Endodermal cell (in vitro differentiated cells): ENCODE results near the gene ILF3. TPM values are rescaled to one million over a fixed set of nuclear protein-coding genes. Genes with fewer than 3 reads are reported as not detected.
A peak's percentile ranks its signal among the peaks of the same experiment; 100 is the strongest.

Source experiments
- DNase-seq: peaks from one replicate; pipeline ENCODE4 v3.0.0-alpha.2; 2017
- H3K27ac ChIP-seq: 2 replicates; pipeline ENCODE4 v1.5.1; 2013; ENCODE audit warnings: mild to moderate bottlenecking, low read depth, low read length, moderate library complexity
- H3K27me3 ChIP-seq: 2 replicates; pipeline ENCODE4 v1.6.1; 2013; ENCODE audit warnings: mild to moderate bottlenecking, low read length, moderate library complexity; ENCODE audit not compliant: insufficient read depth, control insufficient read depth, poor library complexity, severe bottlenecking
- H3K36me3 ChIP-seq: 2 replicates; pipeline ENCODE4 v1.7.0; 2013; ENCODE audit warnings: mild to moderate bottlenecking, low read length, moderate library complexity; ENCODE audit not compliant: control insufficient read depth, insufficient read depth
- H3K4me1 ChIP-seq: one replicate; pipeline ENCODE4 v1.7.0; 2013; ENCODE audit warnings: low read length; ENCODE audit not compliant: control insufficient read depth, insufficient read depth
- H3K4me3 ChIP-seq: 2 replicates; pipeline ENCODE4 v1.5.1; 2013; ENCODE audit warnings: mild to moderate bottlenecking, low read length, moderate library complexity
- H3K9ac ChIP-seq: 2 replicates; pipeline ENCODE4 v1.6.1; 2013; ENCODE audit warnings: mild to moderate bottlenecking, low read length, moderate library complexity; ENCODE audit not compliant: poor library complexity, severe bottlenecking; ENCODE audit errors: extremely low read depth
- H3K9me3 ChIP-seq: 2 replicates; pipeline ENCODE4 v1.6.1; 2013; ENCODE audit warnings: mild to moderate bottlenecking, low read length, moderate library complexity; ENCODE audit not compliant: control insufficient read depth
- H3K27ac Mint-ChIP-seq: 2 replicates; pipeline ENCODE4 v1.8.0; 2020; ENCODE audit warnings: mixed read lengths
- H3K27me3 Mint-ChIP-seq: 2 replicates; pipeline ENCODE4 v1.8.0; 2021; ENCODE audit warnings: mild to moderate bottlenecking, mixed read lengths; ENCODE audit not compliant: insufficient read depth
- H3K36me3 Mint-ChIP-seq: 2 replicates; pipeline ENCODE4 v1.8.0; 2020; ENCODE audit warnings: low read depth, mixed read lengths
- H3K4me1 Mint-ChIP-seq: 2 replicates; pipeline ENCODE4 v1.8.0; 2020; ENCODE audit warnings: mixed read lengths
- H3K4me3 Mint-ChIP-seq: 2 replicates; pipeline ENCODE4 v1.8.0; 2020; ENCODE audit warnings: mild to moderate bottlenecking, moderate library complexity, mixed read lengths
- H3K9me3 Mint-ChIP-seq: 2 replicates; pipeline ENCODE4 v1.8.0; 2020; ENCODE audit warnings: mild to moderate bottlenecking, mixed read lengths
- CTCF ChIP-seq: fragments of 200-600 bp; sonication (generic); conservative IDR thresholded peaks from 2 replicates; pipeline ENCODE4 v1.5.0; 2021; ENCODE audit warnings: antibody characterized with exemption, mild to moderate bottlenecking
- WGBS, 2 experiments: methylation state at CpG; one replicate each; pipeline versions ENCODE4 v1.1.5 to v1.1.7; 2013; ENCODE audit warnings: missing lambda C conversion rate in 2 of 2, mixed read lengths in 1 of 2; ENCODE audit not compliant: insufficient coverage in 1 of 2, insufficient read length in 1 of 2; 5-methylcytosine and 5-hydroxymethylcytosine counted together
- total RNA-seq, 2 donors: library from RNA; stranded (reverse); fragmentation: NEBNext Ultra II Directional in 1 of 2; extraction: Animal tissue kit (Norgen Biotek cat#: 25700) in 1 of 2; gene quantifications; 2 replicates in 1 of 2; 3 replicates in 1 of 2; pipeline ENCODE4 v1.2.1, GENCODE V29; 2021

ILF3 gene
- total RNA-seq, 2 donors from 2014 or later, result 625 to 629 TPM

GRCh38 chr19:10724573-10725071 is 70.5 kb downstream of the ILF3 start:
- peaks cover 3% of the 10 kb centered on the region for H3K4me1 Mint-ChIP-seq
- WGBS, 2 experiments, result 90 to 95% methylated on average over 10 to 12 of the region's 12 CpGs
- no peak overlapping the region for H3K9ac ChIP-seq
- H3K9me3 ChIP-seq, result no peaks in the 10 kb centered on the region
- no peak overlapping the region for H3K4me3 Mint-ChIP-seq
- H3K9me3 Mint-ChIP-seq, result no peaks in the 10 kb centered on the region
- peaks cover under 1% of the 10 kb centered on the region for H3K4me1 ChIP-seq
- peak overlapping the region; percentile 74 for H3K27ac Mint-ChIP-seq
- no peak for TF ChIP-seq CTCF
- no peak overlapping the region for H3K27ac ChIP-seq
- H3K27me3 Mint-ChIP-seq, result no peaks in the 10 kb centered on the region
- DNase-seq, result no peak
- peaks cover 28% of the 10 kb centered on the region for H3K36me3 Mint-ChIP-seq
- no peak overlapping the region for H3K4me3 ChIP-seq
- peaks cover 20% of the 10 kb centered on the region for H3K36me3 ChIP-seq
- no peaks in the 10 kb centered on the region for H3K27me3 ChIP-seq

GRCh38 chr19:10725415-10725814 is 71.3 kb downstream of the ILF3 start:
- no peak for TF ChIP-seq CTCF
- H3K27ac ChIP-seq, result no peak overlapping the region
- no peak overlapping the region for H3K4me3 ChIP-seq
- DNase-seq, result no peak
- Mint-ChIP-seq H3K27ac (no peak overlapping the region), H3K27me3 (no peaks in the 10 kb centered on the region), H3K4me1 (no peaks in the 10 kb centered on the region), H3K36me3 (peaks cover 28% of the 10 kb centered on the region), H3K9me3 (no peaks in the 10 kb centered on the region), H3K4me3 (no peak overlapping the region)
- H3K36me3 ChIP-seq, result peaks cover 19% of the 10 kb centered on the region
- 87 to 94% methylated on average over 3 to 4 of the region's 4 CpGs for WGBS, 2 experiments
- H3K9me3 ChIP-seq, result no peaks in the 10 kb centered on the region
- H3K4me1 ChIP-seq, result no peaks in the 10 kb centered on the region
- no peaks in the 10 kb centered on the region for H3K27me3 ChIP-seq
- no peak overlapping the region for H3K9ac ChIP-seq

- H3K36me3 Mint-ChIP-seq, result peaks cover 28% of the 10 kb centered on the region
- Histone ChIP-seq H3K9me3 (no peaks in the 10 kb centered on the region), H3K9ac (no peak overlapping the region), H3K4me1 (no peaks in the 10 kb centered on the region), H3K4me3 (no peak overlapping the region), H3K27ac (no peak overlapping the region), H3K36me3 (peaks cover 13% of the 10 kb centered on the region), H3K27me3 (no peaks in the 10 kb centered on the region)
- no peak for TF ChIP-seq CTCF
- no peak overlapping the region for H3K4me3 Mint-ChIP-seq
- H3K27ac Mint-ChIP-seq, result no peak overlapping the region
- WGBS, 2 experiments, result 90 to 93% methylated on average over 7 to 10 of the region's 10 CpGs
- no peak for DNase-seq
- H3K4me1 Mint-ChIP-seq, result no peaks in the 10 kb centered on the region
- no peaks in the 10 kb centered on the region for H3K27me3 Mint-ChIP-seq
- no peaks in the 10 kb centered on the region for H3K9me3 Mint-ChIP-seq
Observed at GRCh38 chr19:10726268-10726667, 72.1 kb downstream of the ILF3 start.
